Progenitor cell of endocrine pancreas (in vitro differentiated cells): ENCODE measurements around the gene HAUS2. TPM values are rescaled to one million over a fixed set of nuclear protein-coding genes. Genes with fewer than 3 reads are reported as not detected.

Experiments
- DNase-seq: peaks from one replicate; pipeline ENCODE4 v3.0.0; 2021; ENCODE audit warnings: low spot score; ENCODE audit not compliant: unreplicated experiment
- H3K27ac Mint-ChIP-seq: 2 replicates; pipeline ENCODE4 v1.8.0; 2021; ENCODE audit warnings: mild to moderate bottlenecking, moderate library complexity, mixed read lengths
- H3K27me3 Mint-ChIP-seq: 2 replicates; pipeline ENCODE4 v1.8.0; 2021; ENCODE audit warnings: mixed read lengths
- H3K36me3 Mint-ChIP-seq: 2 replicates; pipeline ENCODE4 v1.8.0; 2022; ENCODE audit warnings: mixed read lengths; ENCODE audit not compliant: insufficient read depth
- H3K4me1 Mint-ChIP-seq: 2 replicates; pipeline ENCODE4 v1.8.0; 2021; ENCODE audit warnings: low read depth, mixed read lengths
- H3K4me3 Mint-ChIP-seq: 2 replicates; pipeline ENCODE4 v1.8.0; 2021; ENCODE audit warnings: low read depth, mild to moderate bottlenecking, moderate library complexity, mixed read lengths
- H3K9me3 Mint-ChIP-seq: 2 replicates; pipeline ENCODE4 v1.8.0; 2021; ENCODE audit warnings: low read depth, mixed read lengths
- total RNA-seq: library from RNA; stranded (reverse); gene quantifications from 2 replicates; pipeline ENCODE4 v1.2.1, GENCODE V29; 2021
- TF ChIP-seq, protein P1 (sequence below): fragments of 200-600 bp; sonication (generic); IDR thresholded peaks from one replicate; pipeline ENCODE4 v1.5.0; 2021; ENCODE audit warnings: antibody characterized with exemption, mild to moderate bottlenecking; ENCODE audit not compliant: unreplicated experiment

The HAUS2 gene
- total RNA-seq, 1 donor from 2014 or later = 22.0 TPM

DNA sequence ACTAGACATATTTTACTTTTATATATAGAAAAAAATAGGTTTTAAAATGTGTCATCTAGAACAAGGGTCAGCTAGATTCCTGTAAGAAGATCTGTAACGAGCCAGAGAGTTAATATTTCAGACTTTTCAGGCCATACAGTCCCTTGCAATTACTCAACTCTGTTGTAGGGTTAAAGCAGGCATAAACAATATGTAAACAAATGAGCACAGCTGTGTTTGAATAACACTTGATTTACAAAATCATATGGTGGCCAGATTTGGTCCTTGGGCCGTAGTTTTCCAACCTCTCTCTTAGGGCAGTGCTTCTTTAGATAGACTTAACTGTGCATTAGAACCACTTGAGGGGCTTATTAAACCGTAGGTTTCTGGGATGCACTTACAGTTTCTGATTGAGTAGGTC is 19.7 kb upstream of the HAUS2 start:
- no peaks in the 10 kb centered on the region for H3K27me3 Mint-ChIP-seq
- TF ChIP-seq, protein P1, sequence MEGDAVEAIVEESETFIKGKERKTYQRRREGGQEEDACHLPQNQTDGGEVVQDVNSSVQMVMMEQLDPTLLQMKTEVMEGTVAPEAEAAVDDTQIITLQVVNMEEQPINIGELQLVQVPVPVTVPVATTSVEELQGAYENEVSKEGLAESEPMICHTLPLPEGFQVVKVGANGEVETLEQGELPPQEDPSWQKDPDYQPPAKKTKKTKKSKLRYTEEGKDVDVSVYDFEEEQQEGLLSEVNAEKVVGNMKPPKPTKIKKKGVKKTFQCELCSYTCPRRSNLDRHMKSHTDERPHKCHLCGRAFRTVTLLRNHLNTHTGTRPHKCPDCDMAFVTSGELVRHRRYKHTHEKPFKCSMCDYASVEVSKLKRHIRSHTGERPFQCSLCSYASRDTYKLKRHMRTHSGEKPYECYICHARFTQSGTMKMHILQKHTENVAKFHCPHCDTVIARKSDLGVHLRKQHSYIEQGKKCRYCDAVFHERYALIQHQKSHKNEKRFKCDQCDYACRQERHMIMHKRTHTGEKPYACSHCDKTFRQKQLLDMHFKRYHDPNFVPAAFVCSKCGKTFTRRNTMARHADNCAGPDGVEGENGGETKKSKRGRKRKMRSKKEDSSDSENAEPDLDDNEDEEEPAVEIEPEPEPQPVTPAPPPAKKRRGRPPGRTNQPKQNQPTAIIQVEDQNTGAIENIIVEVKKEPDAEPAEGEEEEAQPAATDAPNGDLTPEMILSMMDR = no peak
- no peak for DNase-seq
- H3K4me1 Mint-ChIP-seq = no peaks in the 10 kb centered on the region
- no peaks in the 10 kb centered on the region for H3K9me3 Mint-ChIP-seq
- peaks cover 12% of the 10 kb centered on the region for H3K36me3 Mint-ChIP-seq
- no peak overlapping the region for H3K27ac Mint-ChIP-seq
- H3K4me3 Mint-ChIP-seq = no peak overlapping the region

DNA sequence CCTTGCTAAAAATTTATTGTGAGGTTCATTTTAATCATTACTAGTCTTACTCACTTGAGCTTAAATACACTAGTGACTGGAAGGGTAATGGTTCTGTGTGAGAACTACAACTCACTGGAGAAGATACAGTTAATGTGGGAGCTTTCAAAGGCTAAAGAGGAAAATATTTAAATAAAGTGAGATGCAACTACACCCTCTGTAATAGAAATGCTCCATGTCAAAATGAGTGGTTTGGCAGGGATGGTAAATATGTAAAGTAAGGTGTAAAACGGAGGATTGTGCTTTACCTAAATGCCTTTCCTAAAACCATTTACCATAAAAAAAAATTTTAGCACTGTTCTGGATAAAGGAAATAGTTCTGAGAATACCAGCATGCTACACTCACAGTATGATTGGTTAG is 15.4 kb upstream of the HAUS2 start:
- Mint-ChIP-seq H3K27me3 (no peaks in the 10 kb centered on the region), H3K36me3 (peaks cover 9% of the 10 kb centered on the region), H3K27ac (no peak overlapping the region), H3K9me3 (no peaks in the 10 kb centered on the region), H3K4me3 (no peak overlapping the region), H3K4me1 (no peaks in the 10 kb centered on the region)
- TF ChIP-seq, protein P1 = no peak
- no peak for DNase-seq

DNA sequence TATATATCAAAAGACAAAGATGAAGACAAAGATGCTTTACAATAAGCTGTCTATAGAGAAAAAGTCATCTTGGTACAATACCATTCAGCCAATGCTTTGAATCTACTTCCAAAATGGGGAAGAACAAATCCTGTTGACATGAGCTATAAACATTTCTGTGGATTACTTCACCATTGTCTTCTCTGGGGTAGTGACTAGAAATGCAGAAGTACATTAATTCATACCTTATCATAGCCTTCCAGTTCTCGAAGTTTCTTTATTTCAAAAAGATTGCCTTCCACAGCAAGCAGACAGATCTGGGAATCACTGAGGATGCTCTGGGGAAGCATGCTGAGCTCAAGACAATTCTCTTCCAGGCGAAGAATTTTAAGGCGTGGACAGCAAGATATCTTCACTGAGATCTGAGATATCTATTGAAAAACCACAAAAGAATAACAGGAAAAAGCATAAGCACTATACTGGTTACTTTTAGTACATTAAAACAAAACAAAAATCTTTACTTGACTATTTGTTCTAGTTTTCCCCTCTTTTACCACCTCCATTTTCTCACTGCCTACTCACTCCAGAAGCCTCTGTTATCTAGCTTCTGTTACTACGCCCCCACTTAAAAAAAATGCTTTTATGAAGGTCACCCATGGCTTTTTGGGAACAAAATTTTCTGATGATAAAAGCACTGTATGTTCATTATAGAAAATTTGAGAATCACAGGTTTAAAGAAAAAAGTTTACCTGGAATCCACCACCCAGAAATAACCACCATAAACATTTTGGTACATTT is 3.6 kb upstream of the HAUS2 start:
- H3K4me3 Mint-ChIP-seq = no peak overlapping the region
- H3K36me3 Mint-ChIP-seq = peaks cover 5% of the 10 kb centered on the region
- peaks cover 18% of the 10 kb centered on the region for H3K4me1 Mint-ChIP-seq
- H3K27me3 Mint-ChIP-seq = no peaks in the 10 kb centered on the region
- no peaks in the 10 kb centered on the region for H3K9me3 Mint-ChIP-seq
- TF ChIP-seq, protein P1 = no peak
- no peak for DNase-seq
- H3K27ac Mint-ChIP-seq = no peak overlapping the region

DNA sequence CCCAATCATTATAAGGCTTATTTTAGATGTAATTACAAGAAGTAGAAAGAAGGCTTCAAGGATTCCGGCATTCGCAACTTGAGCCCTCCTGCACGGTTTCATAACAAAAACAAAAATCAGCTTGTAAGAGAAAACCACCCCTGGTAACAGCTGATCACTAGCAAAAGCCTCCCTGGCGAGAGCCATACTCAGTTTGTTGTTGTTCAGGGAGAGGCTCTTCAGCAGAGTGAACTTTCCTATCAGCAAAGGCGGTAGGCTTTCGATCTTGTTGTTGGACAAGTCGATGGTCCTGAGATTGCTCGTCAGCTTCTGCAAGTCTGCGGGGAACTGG is 755 bp upstream of the HAUS2 start:
- Mint-ChIP-seq H3K27me3 (no peaks in the 10 kb centered on the region), H3K4me1 (peaks cover 18% of the 10 kb centered on the region), H3K27ac (peak overlapping the region; percentile 98), H3K9me3 (no peaks in the 10 kb centered on the region), H3K4me3 (peak overlapping the region; percentile 99), H3K36me3 (peaks cover 3% of the 10 kb centered on the region)
- DNase-seq = no peak
- TF ChIP-seq, protein P1 = no peak

DNA sequence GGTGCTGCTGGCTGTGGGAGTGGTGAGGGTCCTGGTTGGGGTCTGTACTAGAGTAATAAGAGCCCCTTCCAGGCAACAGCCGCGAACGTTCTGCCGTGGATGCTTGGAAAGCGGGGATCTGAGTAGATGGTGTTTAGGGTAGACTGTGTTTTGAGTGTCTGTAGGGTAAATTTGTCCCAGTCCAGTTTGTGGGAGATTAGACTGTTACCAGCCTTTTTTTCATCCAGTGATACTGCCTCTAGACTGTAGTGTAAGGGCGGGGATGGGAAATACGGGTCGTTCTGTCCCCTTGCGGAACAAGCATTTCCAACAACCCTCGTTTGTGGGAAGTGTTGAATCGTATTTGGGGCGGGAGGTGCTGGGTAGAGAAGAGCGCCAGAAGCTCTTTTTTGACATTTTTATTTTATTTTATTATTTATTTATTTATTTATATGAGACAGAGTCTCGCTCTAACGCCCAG is 424 bp downstream of the HAUS2 start:
- TF ChIP-seq, protein P1 = no peak
- Mint-ChIP-seq H3K4me1 (peaks cover 18% of the 10 kb centered on the region), H3K4me3 (peak overlapping the region; percentile 99), H3K27me3 (no peaks in the 10 kb centered on the region), H3K9me3 (no peaks in the 10 kb centered on the region), H3K27ac (peak overlapping the region; percentile 98), H3K36me3 (peaks cover 3% of the 10 kb centered on the region)
- DNase-seq = no peak
